ENCODE measurements around the gene ATP6V0B. TPM values are rescaled to one million over a fixed set of nuclear protein-coding genes. Genes with fewer than 3 reads are reported as not detected.

The ATP6V0B gene
- total and polyA plus RNA-seq, 8 donors = 59.8 to 208 (median 84.8) TPM

- DNase-seq (no peak), FAIRE-seq (no peak), ATAC-seq (no peak)
- Histone ChIP-seq H3K4me1 (peaks cover 0 to 31% (median 14%) of the 10 kb centered on the region in 3 donors), H3K36me3 (peaks cover 0 to 4% (median 0%) of the 10 kb centered on the region in 3 donors), H3K27ac (no peak overlapping the region), H3K27me3 (no peaks in the 10 kb centered on the region), H3K4me3 (peak overlapping the region in 1 of 4 donors; percentile 53), H3K9me3 (no peaks in the 10 kb centered on the region)
- WGBS, 2 donors = 64 to 74% methylated on average over 9 of the region's 9 CpGs
- intact Hi-C loops (cut with DNase I) = no loop called here
- no peak for TF ChIP-seq CTCF (IDR thresholded peaks at IDR 0.05)
Measured at GRCh38 chr1:43977376-43978263, 2.9 kb downstream of the ATP6V0B start.

GRCh38 chr1:43978264-43978550, 3.4 kb downstream of the ATP6V0B start:
- DNase-seq = no peak
- Histone ChIP-seq H3K9me3 (no peaks in the 10 kb centered on the region), H3K4me3 (peak overlapping the region in 1 of 4 donors; percentile 53), H3K27ac (peak overlapping the region in 1 of 4 donors; percentile 33), H3K27me3 (no peaks in the 10 kb centered on the region), H3K4me1 (peaks cover 0 to 31% (median 14%) of the 10 kb centered on the region in 3 donors), H3K36me3 (peaks cover 0 to 4% (median 0%) of the 10 kb centered on the region in 3 donors)
- 49 to 53% methylated on average over 5 of the region's 5 CpGs for WGBS, 2 donors
- no peak for FAIRE-seq
- intact Hi-C loops (cut with DNase I) = no loop called here
- TF ChIP-seq CTCF (IDR thresholded peaks at IDR 0.05) = no peak
- no peak for ATAC-seq

GRCh38 chr1:43978551-43979260, 3.9 kb downstream of the ATP6V0B start, which contains the start of gene B4GALT2:
B4GALT2 (plus strand) TSS chr1:43979210; CDS start chr1:43981161, 1,951 bp downstream.
- 3 to 4% methylated on average over 47 to 54 of the region's 54 CpGs for WGBS, 2 donors
- H3K27me3 ChIP-seq = no peaks in the 10 kb centered on the region
- H3K4me3 ChIP-seq = peak within 1 kb of the TSS; percentile 44 to 86 (median 67)
- H3K4me1 ChIP-seq = peaks cover 0 to 31% (median 14%) of the 10 kb centered on the region in 3 donors
- H3K27ac ChIP-seq = peak within 1 kb of the TSS; percentile 64 to 74 (median 69)
- no peaks in the 10 kb centered on the region for H3K9me3 ChIP-seq
- intact Hi-C loops (cut with DNase I) = no loop called here
- TF ChIP-seq CTCF (IDR thresholded peaks at IDR 0.05) = no peak
- peaks cover 0 to 4% (median 0%) of the 10 kb centered on the region in 3 donors for H3K36me3 ChIP-seq
- peak in 4 of 6 donors; percentile 60 to 86 (median 72) for DNase-seq
- ATAC-seq = peak in 2 of 4 donors; percentile 5 to 23
- FAIRE-seq = no peak

- H3K36me3 ChIP-seq = peaks cover 0 to 4% (median 0%) of the 10 kb centered on the region in 3 donors
- 1% methylated on average over 45 of the region's 45 CpGs; no CpG with 5 or more reads in 1 of the 2 donors for WGBS, 2 donors
- no peaks in the 10 kb centered on the region for H3K27me3 ChIP-seq
- peak overlapping the region; percentile 44 to 86 (median 67) for H3K4me3 ChIP-seq
- H3K4me1 ChIP-seq = peaks cover 0 to 27% (median 14%) of the 10 kb centered on the region in 3 donors
- FAIRE-seq (no peak), DNase-seq (no peak), ATAC-seq (no peak)
- TF ChIP-seq CTCF (IDR thresholded peaks at IDR 0.05) = no peak
- no peaks in the 10 kb centered on the region for H3K9me3 ChIP-seq
- H3K27ac ChIP-seq = peak overlapping the region; percentile 64 to 74 (median 69)
- intact Hi-C loops (cut with DNase I) = no loop called here
Measured at GRCh38 chr1:43979261-43979527, 4.4 kb downstream of the ATP6V0B start.
